CD4-positive, alpha-beta T cell treated with Interleukin-1 beta for 1 hour (primary cell): ENCODE results near the gene RASAL3.
A peak's percentile ranks its signal among the peaks of the same experiment; 100 is the strongest.
"Not testable (repeated sequence)": the region's sequence is repeated elsewhere in the genome, so short reads cannot be mapped to it uniquely, and the experiment has no call there.

ENCODE experiments used
- DNase-seq, 2 donors: peaks; one replicate each; pipeline ENCODE4 v3.0.0-alpha.2; 2020 to 2022

The RASAL3 gene

DNA sequence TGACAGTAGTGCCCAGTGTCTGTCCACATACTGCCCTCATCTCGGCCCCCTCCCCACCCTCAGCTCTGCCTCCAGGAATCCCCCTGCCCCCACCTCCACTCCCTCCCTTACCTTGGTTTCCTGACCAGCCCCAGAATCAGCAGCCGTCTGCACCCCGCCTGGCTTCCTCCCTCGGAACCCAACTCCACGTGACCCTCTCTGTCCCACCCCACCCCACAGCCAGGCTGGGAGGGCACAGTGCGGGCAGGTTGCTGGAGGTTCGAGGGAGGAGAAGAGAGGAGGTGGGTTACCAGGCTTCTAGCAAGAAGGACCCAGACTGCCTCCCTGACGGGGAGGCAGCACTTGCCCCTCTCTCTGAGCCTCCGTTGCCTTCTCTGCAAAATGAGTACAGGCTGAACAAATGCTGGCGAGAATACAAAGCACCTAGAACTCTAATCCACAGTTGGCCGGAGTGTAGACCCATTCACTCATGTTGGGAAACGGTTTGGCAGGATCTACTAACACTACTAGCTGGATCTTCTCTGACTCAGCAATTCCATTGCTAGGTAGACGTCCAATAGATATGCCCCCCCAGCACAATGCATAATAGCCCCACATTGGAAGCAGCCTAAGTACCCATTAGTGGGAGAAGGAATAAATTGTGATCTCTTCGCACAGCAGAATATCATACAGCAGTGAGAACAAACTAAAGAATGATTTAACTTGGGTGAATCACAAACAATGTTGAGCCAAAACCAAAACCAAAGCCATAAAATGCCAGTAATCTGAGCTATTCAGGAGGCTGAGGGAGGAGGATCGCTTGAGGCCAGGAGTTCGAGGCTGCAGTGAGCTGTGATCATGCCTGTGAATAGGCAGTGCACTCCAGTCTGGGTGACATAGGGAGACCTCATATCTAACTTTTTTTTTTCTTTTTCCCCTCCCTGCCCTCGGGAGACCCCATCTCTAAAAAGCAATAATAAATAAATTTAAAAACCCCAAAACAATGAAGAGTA is at the start of gene RASAL3:
Gene RASAL3, minus strand, starts transcription at position 151 of the 992 bp plus-strand sequence. CDS start 186 bp downstream, outside the sequence.
- peak; percentile 64 to 73 for DNase-seq

DNA sequence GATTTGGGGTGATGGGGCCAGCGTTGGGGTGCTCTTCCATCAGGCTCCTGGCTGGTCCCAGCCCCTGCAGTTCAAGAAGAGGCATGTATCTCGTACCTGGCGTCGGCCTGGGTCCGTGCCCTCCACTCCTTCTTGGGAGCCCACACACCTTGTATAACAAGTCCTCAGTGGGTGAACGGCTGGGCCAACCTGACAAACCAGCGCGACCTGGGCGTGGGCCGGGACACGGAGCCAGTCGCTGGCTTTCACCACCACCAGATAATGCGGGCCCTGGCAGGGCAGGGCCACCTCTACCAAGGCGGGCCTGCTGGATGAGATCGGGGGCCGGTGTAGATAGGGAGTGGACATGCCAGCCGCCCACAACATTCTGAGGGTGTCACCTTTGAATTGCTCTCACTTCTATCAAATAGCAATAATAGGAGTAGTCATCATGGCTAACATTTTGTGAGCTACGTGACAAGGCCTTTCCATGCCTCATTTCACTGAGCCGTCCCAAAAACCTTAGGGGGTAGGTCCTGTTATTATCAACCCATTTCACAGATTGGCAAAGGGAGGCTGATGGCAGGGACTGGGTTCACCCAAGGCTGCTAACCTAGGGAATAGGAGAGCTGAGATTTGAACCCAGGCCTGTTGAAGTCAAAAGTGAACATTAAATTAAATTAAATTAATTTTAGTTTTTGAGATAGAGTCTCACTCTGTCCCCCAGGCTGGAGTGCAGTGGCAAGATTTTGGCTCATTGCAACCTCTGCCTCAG is 47.5 kb upstream of the RASAL3 start:
- no peak for DNase-seq

DNA sequence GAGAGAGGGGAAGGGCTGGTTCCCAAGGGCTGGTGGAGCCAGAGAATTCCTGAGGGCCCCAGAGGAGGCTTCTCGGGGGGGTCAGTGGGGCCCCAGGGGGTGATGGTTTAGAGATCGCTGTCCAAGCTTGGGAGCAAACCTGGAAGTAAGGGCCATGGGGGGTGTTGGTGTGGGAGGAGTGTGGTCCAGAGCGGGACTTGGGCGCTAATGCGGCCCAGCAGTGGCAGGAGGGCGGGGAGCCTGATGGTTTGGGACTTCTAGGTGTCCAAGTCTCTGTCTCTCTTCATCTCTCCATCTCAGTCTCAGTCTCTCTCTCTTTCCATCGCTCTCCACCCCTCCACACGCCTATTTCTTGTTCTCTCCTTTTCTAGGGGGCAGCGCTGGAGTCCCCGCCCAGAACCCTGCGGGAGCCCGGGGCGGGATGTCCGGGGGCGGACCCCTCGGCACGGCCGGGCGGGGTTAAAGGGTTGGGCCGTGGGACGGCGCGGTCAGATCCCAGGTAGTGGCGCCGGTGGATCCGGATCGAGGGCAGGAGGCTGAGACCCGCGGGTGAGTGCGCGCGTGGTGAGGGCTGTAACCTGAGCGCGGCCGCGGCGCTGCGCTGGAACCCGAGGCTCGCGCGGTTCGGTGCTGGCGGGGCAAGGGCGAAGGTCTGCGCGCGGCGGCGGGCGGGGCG is 43.8 kb upstream of the RASAL3 start, which contains the start of gene CYP4F22:
Gene CYP4F22, plus strand, starts transcription at position 491 of the 676 bp plus-strand sequence. CDS start 16,812 bp downstream, outside the sequence.
- peak in 1 of 2 donors; percentile 10 for DNase-seq

DNA sequence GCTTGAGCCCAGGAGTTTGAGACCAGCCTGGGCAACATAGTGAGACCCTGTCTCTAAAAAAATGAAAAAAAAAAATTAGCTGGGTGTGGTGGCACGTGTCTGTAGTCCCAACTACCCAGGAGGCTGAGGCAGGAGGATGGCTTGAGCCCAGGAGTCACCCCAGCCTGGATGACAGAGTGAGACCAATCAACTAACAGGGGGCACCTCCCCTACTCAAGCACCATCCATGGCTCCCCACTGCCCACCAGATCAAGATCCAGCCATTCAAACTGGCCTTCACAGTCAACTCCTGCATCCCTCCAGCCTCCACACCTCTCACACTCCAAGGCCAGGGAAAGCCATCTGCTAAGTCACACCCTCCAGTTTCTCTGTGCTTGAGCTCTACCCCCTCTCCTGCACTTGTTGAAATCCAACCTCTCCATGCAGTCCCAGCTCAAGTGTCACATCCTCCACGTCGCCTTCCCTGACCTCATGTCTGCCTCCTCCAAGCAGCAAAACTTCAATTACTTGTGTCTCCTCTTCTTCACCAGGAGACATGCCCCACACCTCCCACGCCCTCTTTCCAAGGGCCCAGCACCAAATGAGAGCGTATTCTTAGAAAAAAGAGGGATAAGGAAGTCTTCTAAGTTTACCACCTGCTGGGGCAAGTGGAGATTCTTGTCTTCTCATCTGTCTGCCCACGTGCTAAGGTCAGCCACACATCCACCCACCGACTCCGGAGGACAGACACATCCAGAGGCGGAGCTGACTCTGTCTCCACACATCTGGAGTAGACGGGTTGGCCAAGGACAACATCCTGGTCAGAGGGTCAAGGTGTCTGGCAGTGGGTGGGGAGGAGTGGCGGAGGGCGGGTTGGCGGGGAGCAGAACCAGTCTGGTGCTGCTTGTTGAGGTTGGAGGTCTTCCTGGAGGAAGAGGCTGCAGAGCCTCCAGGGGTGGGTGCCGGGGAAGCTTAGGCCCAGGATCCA is 43.0 kb upstream of the RASAL3 start:
- DNase-seq: no peak

DNA sequence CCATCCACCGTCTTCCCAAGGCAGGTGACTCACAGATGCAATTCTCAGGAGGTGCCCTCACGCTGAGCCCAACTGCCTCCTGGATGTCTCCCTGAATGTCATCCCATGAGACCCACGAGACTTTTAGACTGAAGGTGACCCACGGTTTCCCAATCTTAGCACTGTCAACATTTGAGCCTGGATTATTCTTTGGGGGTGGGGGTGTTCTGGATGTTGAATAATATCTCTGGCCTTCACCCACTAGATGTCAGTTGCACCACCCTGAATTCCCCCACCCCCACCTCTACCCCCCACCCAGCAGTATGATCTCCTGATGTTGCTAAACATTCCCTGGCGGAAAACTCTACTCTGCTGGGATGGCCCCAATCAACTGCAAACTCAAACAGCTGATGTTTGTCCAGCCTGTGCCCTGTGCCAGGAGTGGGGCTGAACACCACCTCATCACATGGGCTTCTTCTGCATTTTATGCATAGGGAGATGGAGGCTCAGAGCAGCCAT is 41.8 kb upstream of the RASAL3 start:
- DNase-seq: no peak

DNA sequence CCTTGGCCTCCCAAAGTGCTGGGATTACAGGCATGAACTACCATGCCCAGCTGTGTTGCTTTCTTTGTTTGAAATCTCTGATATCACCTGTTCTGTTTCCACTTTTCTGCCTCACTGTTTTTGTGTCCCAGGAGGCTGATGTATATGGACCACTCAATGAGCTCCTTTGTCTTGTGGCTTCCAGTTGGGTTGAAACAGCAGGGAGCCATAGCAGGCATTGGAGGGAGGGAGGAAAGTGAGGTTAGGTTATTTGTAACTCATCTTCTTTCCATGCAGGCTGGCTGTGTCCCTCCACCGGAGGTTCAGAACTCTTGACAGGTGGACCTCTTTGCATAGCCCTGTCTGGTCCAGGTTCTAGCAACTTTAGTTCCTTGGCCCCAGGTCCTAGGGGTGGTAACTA is 37.9 kb upstream of the RASAL3 start:
- no peak for DNase-seq

DNA sequence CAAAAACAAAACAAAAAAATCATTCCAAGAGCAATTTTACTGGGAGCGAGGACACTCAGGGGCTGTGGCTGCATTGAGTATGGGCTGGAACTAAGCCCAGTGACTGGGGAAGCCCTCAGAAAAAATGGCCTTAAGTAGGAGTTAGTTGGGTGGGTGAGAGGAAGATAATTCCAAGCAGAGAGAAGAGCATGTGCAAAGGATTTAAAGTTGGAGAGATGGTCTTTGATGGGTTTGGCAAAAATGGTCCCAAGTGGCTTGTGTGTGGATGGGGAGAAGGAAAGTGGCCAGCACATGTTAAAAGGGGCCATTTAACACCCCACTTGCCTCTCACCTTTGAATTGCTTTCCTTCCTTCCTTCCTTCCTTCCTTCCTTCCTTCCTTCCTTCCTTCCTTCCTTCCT is 37.3 kb upstream of the RASAL3 start:
- no peak for DNase-seq

DNA sequence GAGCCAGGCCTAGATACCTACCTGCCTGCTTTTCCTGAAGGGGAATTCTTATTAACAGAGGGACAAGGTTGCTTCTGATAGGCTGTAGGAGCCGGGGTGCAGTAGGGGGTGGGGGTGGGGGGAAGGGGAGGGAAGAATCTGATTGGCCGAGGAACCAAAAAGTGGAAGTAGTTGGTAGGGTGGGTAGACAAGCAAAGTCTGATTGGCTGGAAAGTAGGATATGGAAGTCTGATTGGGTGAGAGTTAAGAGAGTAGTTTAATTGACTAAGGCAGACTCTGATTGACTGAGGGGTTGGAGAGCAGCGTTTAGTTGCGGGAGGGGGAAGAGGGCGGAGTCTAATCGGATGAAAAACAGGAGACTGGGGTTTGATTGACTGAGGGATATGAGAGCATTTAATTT is 34.6 kb upstream of the RASAL3 start:
- no peak for DNase-seq

DNA sequence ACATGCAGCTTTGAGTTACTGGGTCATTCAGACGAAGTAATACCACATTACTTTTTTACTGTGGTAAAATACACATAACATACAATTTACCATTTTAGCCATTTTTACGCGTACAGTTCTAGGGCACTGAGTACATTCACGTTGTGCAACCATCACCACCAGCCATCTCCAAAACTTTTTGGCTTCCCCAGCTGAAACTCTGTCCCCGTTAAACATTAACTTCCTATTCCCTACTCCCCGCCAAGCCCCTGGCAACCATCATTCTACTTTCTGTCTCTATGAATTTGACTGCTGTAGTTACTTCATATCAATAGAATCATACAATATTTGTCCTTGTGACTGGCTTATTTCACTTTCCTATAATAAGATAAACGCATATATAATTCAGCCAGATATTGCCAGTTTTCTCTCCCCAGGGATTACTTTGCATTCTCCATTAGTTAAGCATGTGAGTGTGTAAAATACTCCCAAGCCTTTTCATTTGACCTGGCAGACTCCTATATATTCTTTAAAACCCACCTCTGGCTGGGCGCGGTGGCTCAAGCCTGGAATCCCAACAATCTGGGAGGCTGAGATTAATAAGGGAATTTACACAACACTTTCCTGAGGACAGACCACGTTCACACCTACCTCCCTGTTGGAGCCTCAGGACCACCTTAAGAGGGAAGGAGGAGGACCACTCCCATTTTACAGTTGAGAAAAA is 34.0 kb upstream of the RASAL3 start:
- DNase-seq: no peak

DNA sequence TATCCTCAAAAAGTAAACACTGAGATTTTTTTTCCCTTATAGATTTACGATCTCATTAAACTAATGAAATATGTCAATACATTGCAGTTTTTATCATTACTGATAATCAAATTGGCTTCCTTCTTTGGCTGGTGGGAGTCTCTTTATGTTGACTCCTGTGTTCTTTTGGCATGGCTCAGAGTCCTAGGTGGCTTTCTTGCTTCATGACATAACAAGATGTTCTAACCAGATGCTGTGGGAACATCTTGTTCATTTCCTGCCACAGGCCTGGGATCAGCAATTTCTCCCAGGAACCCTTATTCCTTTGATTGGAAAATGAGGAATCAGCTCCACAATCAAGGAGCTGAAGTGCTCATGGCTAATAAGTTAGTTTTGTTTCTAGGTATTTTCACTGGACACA is 30.8 kb upstream of the RASAL3 start:
- no peak for DNase-seq

DNA sequence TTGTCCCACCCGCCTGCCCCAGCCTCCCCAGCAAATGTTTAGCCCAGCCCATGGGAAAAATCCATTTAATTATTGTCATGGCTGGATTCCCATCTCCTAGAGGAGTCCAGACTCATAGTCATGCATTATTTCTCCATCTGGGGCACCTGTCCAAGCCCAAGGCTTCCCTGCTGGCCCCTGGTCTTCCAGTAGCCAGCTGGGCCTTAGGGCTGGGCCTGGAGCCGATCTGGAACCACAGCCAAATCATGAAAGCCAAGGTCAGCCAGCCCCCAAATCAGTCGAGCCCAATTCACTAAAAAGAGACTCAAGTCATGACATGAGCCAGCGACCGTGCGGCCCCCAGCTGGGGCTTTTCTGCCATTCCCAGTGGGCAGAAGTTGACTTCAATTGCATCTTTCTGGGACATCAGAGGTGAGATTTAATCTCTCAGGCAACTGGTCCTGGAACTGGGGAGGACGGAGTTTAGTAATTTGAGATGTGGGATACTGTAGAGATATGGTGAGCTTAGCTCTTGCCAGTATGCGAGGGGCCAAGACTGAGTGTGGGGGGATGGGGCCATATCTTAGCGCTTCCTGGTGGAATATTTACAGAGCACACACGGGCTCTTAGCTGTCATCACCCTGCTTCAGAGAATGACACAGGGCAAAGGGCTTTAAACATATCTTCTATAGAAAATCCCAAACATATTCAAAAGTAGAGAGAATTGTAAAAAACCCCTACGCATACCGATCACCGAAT is 24.3 kb upstream of the RASAL3 start:
- DNase-seq: no peak

DNA sequence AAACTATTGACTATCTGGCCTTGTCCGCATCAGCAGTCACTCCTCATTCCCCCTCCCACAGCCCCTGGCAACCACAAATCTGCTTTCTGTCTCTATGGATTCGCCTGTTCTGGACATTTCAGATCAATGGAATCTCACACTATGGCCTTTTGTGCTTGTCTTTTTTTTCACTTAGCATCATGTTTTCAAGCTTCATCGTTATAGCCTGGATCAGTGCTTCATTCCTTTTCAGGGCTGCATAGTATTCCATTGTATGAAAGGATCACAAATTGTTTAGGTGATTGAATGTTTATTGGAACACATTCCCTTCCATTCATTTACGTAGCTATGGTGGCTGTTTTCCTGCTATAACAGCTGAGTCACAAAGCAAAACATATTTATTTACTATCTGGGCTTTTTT is 22.7 kb upstream of the RASAL3 start:
- DNase-seq: no peak

DNA sequence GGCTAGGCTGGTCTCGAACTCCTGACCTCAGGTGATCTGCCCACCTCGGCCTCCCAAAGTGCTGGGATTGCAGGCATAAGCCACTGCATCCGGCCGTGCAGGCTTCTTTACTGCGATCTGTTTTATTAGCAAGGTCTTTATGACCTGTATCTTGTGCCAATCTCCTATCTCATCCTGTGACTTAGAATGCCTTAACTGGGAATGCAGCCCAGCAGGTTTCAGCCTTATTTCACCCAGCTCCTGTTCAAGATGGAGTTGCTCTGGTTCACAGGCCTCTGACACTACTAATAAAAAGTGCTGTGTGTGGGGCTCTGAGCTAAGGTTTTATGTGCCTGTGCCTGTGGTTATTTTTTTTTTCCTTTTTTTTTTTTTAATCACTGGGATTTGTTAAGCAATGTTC is 21.4 kb upstream of the RASAL3 start:
- not testable (repeated sequence) for DNase-seq

DNA sequence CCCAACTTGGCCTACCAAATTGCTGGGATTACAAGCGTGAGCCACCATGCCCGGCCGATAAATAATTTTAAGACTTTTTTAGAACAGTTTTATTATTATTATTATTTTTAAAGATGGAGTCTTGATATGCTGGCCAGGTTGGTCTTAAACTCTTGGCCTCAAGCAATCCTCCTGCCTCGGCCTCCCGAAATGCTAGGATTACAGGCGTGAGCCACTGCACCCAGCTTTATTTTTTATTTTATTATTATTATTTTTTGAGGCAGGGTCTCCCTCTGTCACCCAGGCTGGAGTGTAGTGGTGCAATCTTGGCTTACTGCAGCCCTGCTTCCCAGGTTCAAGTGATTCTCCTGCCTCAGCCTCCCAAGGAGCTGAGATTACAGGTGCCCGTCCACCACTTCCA is 16.7 kb upstream of the RASAL3 start:
- DNase-seq: not testable (repeated sequence)

DNA sequence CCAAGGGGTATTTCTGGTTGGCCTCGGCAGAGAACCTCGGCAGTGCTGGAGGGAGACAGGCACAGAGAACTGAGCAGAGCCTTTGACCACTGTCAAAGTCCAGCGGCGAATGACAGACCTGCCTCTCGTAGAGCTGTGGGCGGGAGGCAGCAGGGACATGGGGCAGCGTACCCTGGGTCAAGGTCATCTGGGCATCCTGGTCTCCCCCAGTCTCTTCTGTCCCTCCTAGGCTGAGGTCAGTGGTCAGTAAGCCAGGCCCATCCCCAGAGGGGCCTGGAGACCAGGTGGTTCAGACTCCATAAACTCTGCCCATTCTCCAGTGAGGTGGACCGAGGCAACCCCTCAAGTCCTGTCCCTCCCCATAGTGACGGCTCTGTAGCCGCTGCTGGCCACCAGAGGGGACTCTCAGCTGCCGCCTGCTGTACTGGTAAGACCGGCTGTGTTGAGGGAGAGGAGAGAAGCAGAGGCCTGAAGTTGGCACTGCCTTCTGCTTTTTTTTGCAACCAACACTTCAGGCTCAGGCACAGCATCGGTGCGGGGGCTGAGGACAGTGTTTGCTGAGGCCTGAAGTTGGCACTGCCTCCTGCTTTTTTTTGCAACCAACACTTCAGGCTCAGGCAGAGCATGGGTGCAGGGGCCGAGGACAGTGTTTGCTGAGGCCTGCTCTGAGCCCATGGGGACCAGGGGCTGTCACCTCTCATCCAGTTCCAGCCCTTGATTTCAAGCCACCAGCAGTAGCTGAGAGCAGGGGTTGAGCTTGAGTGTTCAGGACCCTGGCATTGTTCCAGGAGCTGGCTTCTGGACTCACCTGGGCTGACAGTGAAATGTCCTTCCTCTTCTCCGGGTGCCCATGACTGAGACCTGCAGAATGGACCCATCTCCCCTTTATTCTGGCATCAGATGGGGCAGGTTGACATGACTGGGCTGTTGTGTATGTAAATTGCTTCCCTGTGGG is 15.3 kb upstream of the RASAL3 start, which contains the start of gene PGLYRP2:
Gene PGLYRP2, minus strand, starts transcription at position 111 of the 955 bp plus-strand sequence. CDS start 130 bp downstream, outside the sequence.
- peak in 1 of 2 donors; percentile 24 for DNase-seq

DNA sequence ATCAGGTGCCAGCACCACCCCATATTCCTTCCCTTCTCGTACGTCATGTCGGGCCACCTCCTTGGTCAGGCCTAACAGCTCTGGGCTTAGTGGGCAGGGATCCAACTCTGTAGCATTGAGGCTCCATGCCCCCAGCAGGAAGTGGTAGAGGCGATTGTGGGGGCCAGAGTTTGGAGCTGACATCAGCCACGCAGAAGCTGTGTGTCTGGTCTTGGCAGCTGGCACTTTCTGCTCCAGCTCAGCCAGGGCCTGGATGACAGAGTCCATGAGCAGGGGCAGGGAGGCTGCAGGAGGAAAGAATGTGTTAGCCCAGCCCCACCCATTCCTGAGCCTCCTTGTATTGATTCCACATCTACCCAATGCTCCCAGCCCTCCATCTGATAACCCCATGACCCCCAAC is 12.0 kb upstream of the RASAL3 start:
- no peak for DNase-seq

DNA sequence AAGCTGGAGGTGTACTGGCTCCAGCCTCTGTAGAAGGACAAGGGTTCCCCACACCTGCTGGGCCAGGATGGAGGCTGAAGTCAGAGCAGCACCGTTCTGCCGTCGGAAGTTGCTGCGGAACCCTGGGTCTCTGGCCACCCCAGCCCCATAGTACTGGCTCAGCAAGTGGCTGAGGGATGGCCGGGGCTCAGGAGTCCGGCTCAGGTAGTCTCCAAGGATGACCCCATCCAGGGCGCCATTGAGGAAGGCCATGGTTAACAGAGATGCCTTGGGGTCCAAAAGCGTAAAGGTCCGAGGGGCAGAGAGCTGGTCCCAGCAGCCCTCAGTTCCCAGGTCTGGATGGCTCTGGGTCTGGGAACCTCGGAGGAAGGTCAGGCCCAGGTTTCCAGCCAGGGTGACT is 11.3 kb upstream of the RASAL3 start:
- no peak for DNase-seq

DNA sequence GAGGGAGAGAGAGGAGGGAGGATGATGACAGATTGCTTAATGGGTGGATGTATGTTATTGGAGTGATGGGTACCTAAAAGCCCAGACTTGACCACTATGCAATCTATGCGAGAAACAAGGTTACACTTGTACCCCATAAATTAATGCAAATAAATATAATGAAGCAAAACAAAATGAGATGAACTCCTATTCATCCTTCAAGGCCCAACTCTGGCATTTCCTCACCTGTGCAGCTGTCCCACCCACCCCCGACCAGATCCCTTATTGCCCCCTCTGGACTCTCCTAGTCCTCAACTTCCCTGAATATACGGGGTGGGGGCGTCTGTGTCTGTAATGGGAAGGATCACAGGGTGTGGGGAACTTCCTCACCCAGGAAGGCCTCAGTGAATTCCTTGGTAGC is 10.8 kb upstream of the RASAL3 start:
- DNase-seq: no peak

DNA sequence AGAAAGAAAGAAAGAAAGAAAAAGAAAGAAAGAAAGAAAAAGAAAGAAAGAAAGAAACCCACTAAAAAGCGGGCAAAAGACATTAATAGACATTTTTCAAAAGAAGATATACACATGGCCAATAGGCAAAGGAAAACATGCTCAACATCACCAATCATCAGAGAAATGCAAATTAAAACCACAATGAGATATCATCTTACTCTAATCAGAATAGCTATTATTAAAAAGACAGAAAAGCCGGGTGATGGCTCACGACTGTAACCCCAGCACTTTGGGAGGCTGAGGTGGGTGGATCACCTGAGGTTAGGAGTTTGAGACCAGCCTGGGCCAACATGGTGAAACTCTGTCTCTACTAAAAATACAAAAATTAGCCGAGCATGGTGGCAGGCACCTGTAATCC is 9.5 kb upstream of the RASAL3 start:
- not testable (repeated sequence) for DNase-seq
